ENCODE results near the gene SNRPE.

The SNRPE gene

GRCh38 chr1:203891950-203892349, 30.6 kb downstream of the SNRPE start:
- Histone ChIP-seq H3K36me3 (ENCODE audit: control insufficient read depth in 1 of 2, insufficient read depth in 2 of 2, low read length in 2 of 2) (no peaks in the 10 kb centered on the region), H3K23ac (ENCODE audit: low read length) (no peak overlapping the region), H3K79me1 (ENCODE audit: low read length) (peaks cover 5% of the 10 kb centered on the region), H2BK5ac (ENCODE audit: low read depth, low read length, poor library complexity) (no peak overlapping the region), H3K4me3 (ENCODE audit: low read depth, low read length) (no peak overlapping the region), H3K4ac (ENCODE audit: low read depth, low read length) (no peak overlapping the region), H3K18ac (ENCODE audit: low read length) (no peak overlapping the region), H3K27me3 (ENCODE audit: insufficient read depth, low read length) (no peaks in the 10 kb centered on the region), H4K91ac (ENCODE audit: low read depth, low read length) (no peak overlapping the region), H3K79me2 (ENCODE audit: control insufficient read depth, insufficient read depth, low read length, poor library complexity) (no peaks in the 10 kb centered on the region), H3K14ac (ENCODE audit: low read length) (no peak overlapping the region), H3K4me2 (ENCODE audit: low read length) (no peak overlapping the region), H4K8ac (ENCODE audit: low read depth, low read length) (no peak overlapping the region), H3K27ac (ENCODE audit: low read depth, low read length) (no peak overlapping the region), H2AK5ac (ENCODE audit: low read length) (no peak overlapping the region), H2BK120ac (ENCODE audit: insufficient read depth, low read length, poor library complexity) (no peak overlapping the region), H3K4me1 (ENCODE audit: control insufficient read depth in 1 of 2, insufficient read depth in 2 of 2, low read length in 2 of 2) (no peaks in the 10 kb centered on the region), H3K9me3 (ENCODE audit: insufficient read depth, low read depth, low read length) (no peaks in the 10 kb centered on the region), H3K9ac (ENCODE audit: low read length) (no peak overlapping the region), H4K12ac (ENCODE audit: low read depth, low read length) (no peak overlapping the region), H2BK12ac (ENCODE audit: low read length) (no peak overlapping the region), H2AFZ (ENCODE audit: insufficient read depth, low read length, poor library complexity) (no peak overlapping the region)
- no peak for DNase-seq
- no CpG with 5 or more reads among the region's 2 CpGs for WGBS (ENCODE audit: extremely low coverage, insufficient coverage, insufficient read length)

- DNase-seq, result no peak
- Histone ChIP-seq H2BK12ac (ENCODE audit: low read length) (peak overlapping the region; percentile 40), H3K4me1 (ENCODE audit: control insufficient read depth in 1 of 2, insufficient read depth in 2 of 2, low read length in 2 of 2) (no peaks in the 10 kb centered on the region), H3K4me3 (ENCODE audit: low read depth, low read length) (no peak overlapping the region), H3K23ac (ENCODE audit: low read length) (no peak overlapping the region), H3K9ac (ENCODE audit: low read length) (no peak overlapping the region), H2BK5ac (ENCODE audit: low read depth, low read length, poor library complexity) (no peak overlapping the region), H3K79me1 (ENCODE audit: low read length) (no peaks in the 10 kb centered on the region), H3K27me3 (ENCODE audit: insufficient read depth, low read length) (no peaks in the 10 kb centered on the region), H3K27ac (ENCODE audit: low read depth, low read length) (no peak overlapping the region), H3K4ac (ENCODE audit: low read depth, low read length) (no peak overlapping the region), H4K12ac (ENCODE audit: low read depth, low read length) (no peak overlapping the region), H3K18ac (ENCODE audit: low read length) (no peak overlapping the region), H3K79me2 (ENCODE audit: control insufficient read depth, insufficient read depth, low read length, poor library complexity) (no peaks in the 10 kb centered on the region), H2AFZ (ENCODE audit: insufficient read depth, low read length, poor library complexity) (no peak overlapping the region), H2AK5ac (ENCODE audit: low read length) (no peak overlapping the region), H3K14ac (ENCODE audit: low read length) (no peak overlapping the region), H4K91ac (ENCODE audit: low read depth, low read length) (no peak overlapping the region), H3K4me2 (ENCODE audit: low read length) (no peak overlapping the region), H4K8ac (ENCODE audit: low read depth, low read length) (no peak overlapping the region), H2BK120ac (ENCODE audit: insufficient read depth, low read length, poor library complexity) (no peak overlapping the region), H3K36me3 (ENCODE audit: control insufficient read depth in 1 of 2, insufficient read depth in 2 of 2, low read length in 2 of 2) (no peaks in the 10 kb centered on the region), H3K9me3 (ENCODE audit: insufficient read depth, low read depth, low read length) (peaks cover 2% of the 10 kb centered on the region)
- no CpG with 5 or more reads among the region's 12 CpGs for WGBS (ENCODE audit: extremely low coverage, insufficient coverage, insufficient read length)
These were observed 37.3 kb downstream of the SNRPE start for GRCh38 chr1:203898458-203899352.

- Histone ChIP-seq H3K4ac (ENCODE audit: low read depth, low read length) (no peak overlapping the region), H3K14ac (ENCODE audit: low read length) (no peak overlapping the region), H3K9ac (ENCODE audit: low read length) (no peak overlapping the region), H2BK120ac (ENCODE audit: insufficient read depth, low read length, poor library complexity) (no peak overlapping the region), H3K23ac (ENCODE audit: low read length) (no peak overlapping the region), H4K8ac (ENCODE audit: low read depth, low read length) (no peak overlapping the region), H2AK5ac (ENCODE audit: low read length) (no peak overlapping the region), H3K79me1 (ENCODE audit: low read length) (no peaks in the 10 kb centered on the region), H3K27me3 (ENCODE audit: insufficient read depth, low read length) (no peaks in the 10 kb centered on the region), H2BK12ac (ENCODE audit: low read length) (no peak overlapping the region), H3K18ac (ENCODE audit: low read length) (no peak overlapping the region), H3K79me2 (ENCODE audit: control insufficient read depth, insufficient read depth, low read length, poor library complexity) (no peaks in the 10 kb centered on the region), H2AFZ (ENCODE audit: insufficient read depth, low read length, poor library complexity) (no peak overlapping the region), H4K12ac (ENCODE audit: low read depth, low read length) (no peak overlapping the region), H3K4me2 (ENCODE audit: low read length) (no peak overlapping the region), H3K4me3 (ENCODE audit: low read depth, low read length) (no peak overlapping the region), H4K91ac (ENCODE audit: low read depth, low read length) (no peak overlapping the region), H3K27ac (ENCODE audit: low read depth, low read length) (no peak overlapping the region), H3K36me3 (ENCODE audit: control insufficient read depth in 1 of 2, insufficient read depth in 2 of 2, low read length in 2 of 2) (no peaks in the 10 kb centered on the region), H2BK5ac (ENCODE audit: low read depth, low read length, poor library complexity) (no peak overlapping the region), H3K9me3 (ENCODE audit: insufficient read depth, low read depth, low read length) (peaks cover 2% of the 10 kb centered on the region), H3K4me1 (ENCODE audit: control insufficient read depth in 1 of 2, insufficient read depth in 2 of 2, low read length in 2 of 2) (no peaks in the 10 kb centered on the region)
- no peak for DNase-seq
- no CpG with 5 or more reads among the region's 1 CpG for WGBS (ENCODE audit: extremely low coverage, insufficient coverage, insufficient read length)
These were observed 37.9 kb downstream of the SNRPE start for GRCh38 chr1:203899353-203899716.

DNA sequence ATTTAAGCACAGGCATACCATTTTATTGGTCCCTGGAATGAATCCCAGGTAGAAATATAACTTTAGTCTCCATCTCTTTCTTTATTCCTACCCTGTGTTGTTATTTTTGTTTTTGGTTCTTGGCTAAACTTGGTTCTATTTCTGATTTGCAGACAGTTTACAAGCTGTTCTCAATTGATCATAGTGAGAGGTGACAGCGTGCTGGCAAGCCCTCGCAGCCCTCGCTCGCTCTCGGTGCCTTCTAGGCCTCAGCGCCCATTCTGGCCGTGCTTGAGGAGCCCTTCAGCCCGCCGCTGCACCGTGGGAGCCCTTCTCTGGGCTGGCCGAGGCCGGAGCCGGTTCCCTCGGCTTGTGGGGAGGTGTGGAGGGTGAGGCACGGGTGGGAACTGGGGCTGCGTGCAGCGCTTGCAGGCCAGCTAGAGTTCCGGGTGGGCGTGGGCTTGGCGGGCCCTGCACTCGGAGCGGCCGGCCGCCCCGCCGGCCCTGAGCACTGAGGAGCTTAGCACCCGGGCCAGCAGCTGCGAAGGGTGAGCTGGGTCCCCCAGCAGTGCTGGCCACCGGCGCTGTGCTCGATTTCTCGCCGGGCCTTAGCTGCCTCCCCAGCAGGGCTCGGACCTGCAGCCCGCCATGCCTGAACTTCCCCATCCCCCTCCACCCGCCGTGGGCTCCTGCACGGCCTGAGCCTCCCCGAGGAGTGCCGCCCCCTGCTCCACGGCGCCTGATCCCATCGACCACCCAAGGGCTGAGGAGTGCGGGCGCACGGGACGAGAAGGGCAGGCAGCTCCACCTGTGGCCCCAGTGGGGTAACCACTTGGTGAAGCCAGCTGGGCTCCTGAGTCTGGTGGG, 38.7 kb downstream of the SNRPE start:
- H2AFZ ChIP-seq (ENCODE audit: insufficient read depth, low read length, poor library complexity), result no peak overlapping the region
- H3K4ac ChIP-seq (ENCODE audit: low read depth, low read length), result no peak overlapping the region
- peaks cover 2% of the 10 kb centered on the region for H3K9me3 ChIP-seq (ENCODE audit: insufficient read depth, low read depth, low read length)
- H3K36me3 ChIP-seq (ENCODE audit: control insufficient read depth in 1 of 2, insufficient read depth in 2 of 2, low read length in 2 of 2), result no peaks in the 10 kb centered on the region
- H3K79me2 ChIP-seq (ENCODE audit: control insufficient read depth, insufficient read depth, low read length, poor library complexity), result no peaks in the 10 kb centered on the region
- no peak overlapping the region for H4K91ac ChIP-seq (ENCODE audit: low read depth, low read length)
- H3K27me3 ChIP-seq (ENCODE audit: insufficient read depth, low read length), result no peaks in the 10 kb centered on the region
- H3K23ac ChIP-seq (ENCODE audit: low read length), result no peak overlapping the region
- no peak overlapping the region for H2BK120ac ChIP-seq (ENCODE audit: insufficient read depth, low read length, poor library complexity)
- no peaks in the 10 kb centered on the region for H3K79me1 ChIP-seq (ENCODE audit: low read length)
- no peak overlapping the region for H3K4me3 ChIP-seq (ENCODE audit: low read depth, low read length)
- H3K18ac ChIP-seq (ENCODE audit: low read length), result no peak overlapping the region
- no peak overlapping the region for H2AK5ac ChIP-seq (ENCODE audit: low read length)
- no peak overlapping the region for H2BK12ac ChIP-seq (ENCODE audit: low read length)
- H3K27ac ChIP-seq (ENCODE audit: low read depth, low read length), result no peak overlapping the region
- H3K9ac ChIP-seq (ENCODE audit: low read length), result no peak overlapping the region
- H3K14ac ChIP-seq (ENCODE audit: low read length), result no peak overlapping the region
- no peak for DNase-seq
- H4K12ac ChIP-seq (ENCODE audit: low read depth, low read length), result no peak overlapping the region
- WGBS (ENCODE audit: extremely low coverage, insufficient coverage, insufficient read length), result no CpG with 5 or more reads among the region's 47 CpGs
- no peaks in the 10 kb centered on the region for H3K4me1 ChIP-seq (ENCODE audit: control insufficient read depth in 1 of 2, insufficient read depth in 2 of 2, low read length in 2 of 2)
- H3K4me2 ChIP-seq (ENCODE audit: low read length), result no peak overlapping the region
- no peak overlapping the region for H2BK5ac ChIP-seq (ENCODE audit: low read depth, low read length, poor library complexity)
- H4K8ac ChIP-seq (ENCODE audit: low read depth, low read length), result no peak overlapping the region

Data from trophoblast cell (in vitro differentiated cells and primary cell).